ENCODE results near the gene FOXE3. TPM values are rescaled to one million over a fixed set of nuclear protein-coding genes. Genes with fewer than 3 reads are reported as not detected.

The FOXE3 gene
- total RNA-seq, 1 experiment from 2014 or later: 0.15 TPM

DNA sequence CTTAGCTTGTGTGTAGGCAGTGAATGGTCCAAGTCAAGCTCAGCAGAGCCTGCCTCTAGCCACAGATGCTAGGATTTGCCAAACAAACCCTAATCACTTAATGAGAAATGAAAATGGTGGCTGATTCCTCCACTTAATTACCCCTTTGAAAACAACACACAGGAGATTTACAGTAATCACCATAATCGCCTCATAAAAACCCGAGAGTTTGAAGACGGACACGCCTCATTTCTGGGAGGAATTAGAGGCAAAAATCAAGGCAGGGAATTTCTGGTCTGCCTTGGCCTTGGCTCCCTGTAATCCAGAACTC lies 16.3 kb upstream of the FOXE3 start:
- Mint-ChIP-seq H3K4me3 (no peak overlapping the region), H3K27ac (no peak overlapping the region), H3K4me1 (0 out of 4 replicates have a peak, but pooled peaks cover 0 to 5% of the 10 kb centered on the region in 2 experiments), H3K36me3 (ENCODE audit: insufficient read depth in 1 of 3, low read depth in 3 of 3) (no peaks in the 10 kb centered on the region), H3K9me3 (no peaks in the 10 kb centered on the region), H3K27me3 (ENCODE audit: low read depth) (peaks cover 77% of the 10 kb centered on the region)
- Histone ChIP-seq H3K27ac (ENCODE audit: insufficient read length, low read depth, low read length) (no peak overlapping the region), H3K14ac (ENCODE audit: insufficient read depth, low read length) (no peak overlapping the region), H3K23ac (ENCODE audit: insufficient read length, low read depth, low read length) (no peak overlapping the region), H4K91ac (ENCODE audit: insufficient read length, low read depth, low read length) (no peak overlapping the region), H3K4ac (ENCODE audit: low read depth, low read length) (no peak overlapping the region), H3K56ac (ENCODE audit: insufficient read length, low read depth, low read length) (no peak overlapping the region), H3K4me2 (ENCODE audit: insufficient read depth, insufficient read length, low read length) (no peak overlapping the region), H2BK5ac (ENCODE audit: insufficient read length, low read length) (no peak overlapping the region), H4K20me1 (ENCODE audit: control insufficient read depth, insufficient read depth, insufficient read length) (no peaks in the 10 kb centered on the region), H2BK20ac (ENCODE audit: low read depth, low read length, poor library complexity, severe bottlenecking) (no peak overlapping the region), H3K4me1 (ENCODE audit: insufficient read depth, low read length) (no peaks in the 10 kb centered on the region), H2AK5ac (ENCODE audit: insufficient read length, low read length) (no peak overlapping the region), H3K79me1 (ENCODE audit: insufficient read depth, low read depth, low read length, poor library complexity, severe bottlenecking) (no peaks in the 10 kb centered on the region), H2BK12ac (ENCODE audit: insufficient read length, low read depth, low read length) (no peak overlapping the region), H3K27me3 (ENCODE audit: insufficient read depth, low read length) (no peaks in the 10 kb centered on the region), H3K18ac (ENCODE audit: insufficient read length, low read depth, low read length) (no peak overlapping the region), H2BK15ac (ENCODE audit: low read depth, low read length) (no peak overlapping the region), H3K79me2 (ENCODE audit: insufficient read depth, low read length) (no peaks in the 10 kb centered on the region), H3T11ph (ENCODE audit: low read length) (no peak overlapping the region), H2BK120ac (ENCODE audit: low read depth, low read length, poor library complexity, severe bottlenecking) (no peak overlapping the region), H4K8ac (replicated peaks; ENCODE audit: insufficient read length, low read depth, low read length) (no peak overlapping the region), H2AFZ (ENCODE audit: low read length) (no peak overlapping the region), H4K5ac (ENCODE audit: insufficient read length, low read depth, low read length) (no peak overlapping the region), H3K9me3 (ENCODE audit: control insufficient read depth, low read depth, low read length) (no peaks in the 10 kb centered on the region), H3K9ac (ENCODE audit: extremely low read depth, insufficient read length, low read length) (no peak overlapping the region), H3K23me2 (ENCODE audit: insufficient read length, low read depth, low read length, poor library complexity, severe bottlenecking) (no peaks in the 10 kb centered on the region)
- WGBS (ENCODE audit: extremely low coverage, insufficient read length, low lambda C conversion rate): no CpG with 5 or more reads among the region's 4 CpGs
- DNase-seq: no peak
- no peak for TF ChIP-seq CTCF (conservative IDR thresholded peaks at IDR 0.05)
